Measurements from ENCODE around the gene JTB.
A peak's percentile ranks its signal among the peaks of the same experiment; 100 is the strongest.

JTB gene

DNA sequence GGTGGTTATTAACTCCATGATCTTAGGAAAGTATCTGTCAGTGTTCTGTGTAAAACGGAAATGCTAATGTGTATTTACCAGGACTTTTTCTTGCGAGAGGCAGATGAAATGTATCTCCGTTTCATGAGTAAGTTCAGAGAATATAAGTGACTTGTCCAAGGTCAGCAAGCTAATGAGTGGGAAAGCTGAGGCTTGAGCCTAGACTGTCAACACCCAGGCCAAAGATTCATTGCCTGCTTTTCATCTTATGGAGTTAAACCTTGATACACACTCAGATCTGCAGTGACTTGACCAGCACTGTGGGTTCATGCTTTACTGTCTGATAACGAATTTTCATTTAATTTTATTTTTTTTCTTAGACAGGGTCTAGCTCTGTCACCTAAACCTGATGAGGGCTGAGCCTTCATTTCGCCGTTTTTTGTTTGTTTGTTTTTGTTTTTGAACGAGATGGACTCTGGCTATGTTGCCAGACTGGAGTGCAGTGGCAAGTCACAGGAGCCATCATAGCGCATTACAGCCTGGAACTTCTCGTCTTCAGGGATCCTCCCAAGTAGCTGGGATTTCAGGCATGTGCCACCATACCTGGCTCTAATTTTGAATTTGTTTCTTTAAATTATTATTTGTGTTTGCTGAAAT, 918 bp upstream of the JTB start:
- no peak for DNase-seq (ENCODE audit: low spot score)

DNA sequence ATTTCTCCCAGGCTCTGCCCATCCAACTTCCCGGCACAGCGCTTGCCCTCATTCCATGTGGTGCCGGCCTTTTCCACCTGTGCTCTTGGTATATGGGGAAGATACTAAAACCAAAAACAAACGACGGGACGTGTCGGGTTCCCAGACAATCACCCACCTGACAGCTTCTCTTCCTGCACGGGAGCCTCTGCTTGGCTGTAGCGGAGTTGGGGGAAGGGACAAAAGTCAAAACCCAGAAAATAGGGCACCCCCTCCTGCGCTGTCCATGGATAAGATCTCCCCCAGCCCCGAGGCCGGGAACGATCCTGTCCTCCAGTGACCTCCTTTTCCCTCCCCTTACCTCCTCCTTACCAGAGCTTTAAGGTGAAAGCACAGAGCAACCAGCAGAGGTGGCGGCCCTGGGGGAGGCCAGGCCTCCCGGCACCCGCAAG, 640 bp downstream of the JTB start:
- no peak for DNase-seq (ENCODE audit: low spot score)

DNA sequence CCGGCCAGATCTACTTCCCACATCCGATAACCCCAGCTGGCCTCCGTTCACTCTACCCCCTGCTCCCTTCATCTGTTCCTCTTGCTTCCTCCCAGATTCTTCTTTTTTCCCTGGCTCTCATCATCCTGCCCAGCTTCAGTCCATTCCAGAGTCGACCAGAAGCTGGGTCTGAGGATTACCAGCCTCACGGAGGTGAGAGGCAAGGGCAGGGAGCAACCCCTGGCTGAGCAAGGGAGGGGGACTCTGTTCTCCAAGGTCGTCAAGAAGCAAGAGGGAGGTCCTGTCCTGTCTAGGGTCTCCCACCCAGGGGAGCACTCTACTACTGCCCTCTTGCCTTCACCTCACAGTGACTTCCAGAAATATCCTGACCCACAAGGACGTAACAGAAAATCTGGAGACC, 3.9 kb downstream of the JTB start:
- no peak for DNase-seq (ENCODE audit: low spot score)

DNA sequence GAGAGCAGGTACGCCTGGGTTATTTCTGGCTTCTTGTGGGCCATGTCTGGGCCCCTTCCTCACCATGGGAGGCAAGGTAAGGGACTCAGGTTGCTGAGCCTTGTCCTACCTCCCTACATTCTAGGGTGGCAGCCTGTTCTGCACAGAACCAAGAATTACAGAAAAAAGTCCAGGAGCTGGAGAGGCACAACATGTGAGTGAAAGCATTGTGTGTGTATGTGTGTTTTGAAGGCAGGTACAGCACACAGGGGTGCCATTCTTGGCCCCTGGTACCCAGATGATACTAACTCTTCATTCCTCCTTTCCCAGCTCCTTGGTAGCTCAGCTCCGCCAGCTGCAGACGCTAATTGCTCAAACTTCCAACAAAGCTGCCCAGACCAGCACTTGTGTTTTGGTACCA, 4.4 kb downstream of the JTB start:
- no peak for DNase-seq (ENCODE audit: low spot score)

DNA sequence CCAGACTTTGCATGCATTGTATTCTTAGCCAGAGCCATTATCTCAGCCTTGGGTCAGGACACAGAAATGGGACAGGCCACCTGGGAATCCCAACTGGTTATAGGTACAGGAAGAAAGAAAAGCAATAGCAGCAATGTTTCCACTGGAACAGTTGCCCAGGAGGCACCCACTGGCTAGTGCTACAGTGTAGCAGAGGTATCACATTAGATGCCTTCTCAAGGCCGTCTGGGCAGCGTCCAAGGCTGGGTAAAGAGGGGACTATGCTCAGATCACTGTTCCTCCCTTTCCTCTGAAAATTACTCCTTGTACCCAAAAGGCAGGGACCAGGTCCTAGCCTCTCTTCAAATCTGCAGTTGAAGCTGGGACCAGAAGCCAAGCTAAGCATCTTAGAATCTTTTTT, 7.1 kb downstream of the JTB start:
- no peak for DNase-seq (ENCODE audit: low spot score)

DNA sequence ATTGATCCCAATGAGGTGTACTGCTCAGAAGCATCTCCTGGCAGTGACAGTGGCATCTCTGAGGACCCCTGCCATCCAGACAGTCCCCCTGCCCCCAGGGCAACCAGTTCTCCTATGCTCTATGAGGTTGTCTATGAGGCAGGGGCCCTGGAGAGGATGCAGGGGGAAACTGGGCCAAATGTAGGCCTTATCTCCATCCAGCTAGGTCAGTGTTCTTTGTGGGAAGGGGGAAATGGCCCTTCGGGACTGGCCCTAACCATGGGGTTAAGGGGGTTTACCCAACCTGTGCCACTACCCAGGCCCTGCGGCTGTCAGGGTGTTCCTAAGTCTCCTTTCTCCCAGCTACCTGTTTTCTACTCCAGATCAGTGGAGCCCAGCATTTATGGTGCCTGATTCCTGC, 8.5 kb downstream of the JTB start:
- no peak for DNase-seq (ENCODE audit: low spot score)

DNA sequence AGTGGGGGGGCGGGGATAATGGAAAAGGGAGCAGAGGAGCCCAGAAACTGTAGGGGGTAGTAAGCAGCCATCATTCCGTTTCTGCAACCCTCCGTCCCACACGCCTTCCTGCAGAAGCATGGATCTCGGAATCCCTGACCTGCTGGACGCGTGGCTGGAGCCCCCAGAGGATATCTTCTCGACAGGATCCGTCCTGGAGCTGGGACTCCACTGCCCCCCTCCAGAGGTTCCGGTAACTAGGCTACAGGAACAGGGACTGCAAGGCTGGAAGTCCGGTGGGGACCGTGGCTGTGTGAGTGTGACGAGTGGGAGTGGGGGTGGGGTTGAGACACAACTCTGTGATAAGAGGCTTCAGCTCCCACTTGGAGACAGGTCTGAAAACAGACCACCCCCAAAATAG, 9.1 kb downstream of the JTB start:
- no peak for DNase-seq (ENCODE audit: low spot score)

DNA sequence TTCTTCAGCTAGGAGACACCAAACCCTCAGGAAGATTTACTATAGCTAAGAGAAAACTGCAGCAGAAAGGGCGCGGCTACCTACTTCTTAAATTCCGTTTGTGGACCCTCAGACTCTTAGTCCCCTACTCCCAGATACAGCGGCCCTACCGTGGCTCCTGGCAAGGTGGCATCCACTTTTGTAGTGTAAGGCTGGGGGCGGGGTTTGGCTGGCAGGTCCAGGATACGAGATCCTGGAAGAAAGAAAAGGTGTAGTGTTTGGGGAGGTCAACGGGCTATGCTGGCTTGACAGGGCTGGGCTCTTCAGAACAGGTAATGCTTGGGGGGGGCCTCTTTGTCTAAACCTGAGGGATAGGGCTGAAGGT, 9.5 kb downstream of the JTB start:
- DNase-seq (ENCODE audit: low spot score): no peak

DNA sequence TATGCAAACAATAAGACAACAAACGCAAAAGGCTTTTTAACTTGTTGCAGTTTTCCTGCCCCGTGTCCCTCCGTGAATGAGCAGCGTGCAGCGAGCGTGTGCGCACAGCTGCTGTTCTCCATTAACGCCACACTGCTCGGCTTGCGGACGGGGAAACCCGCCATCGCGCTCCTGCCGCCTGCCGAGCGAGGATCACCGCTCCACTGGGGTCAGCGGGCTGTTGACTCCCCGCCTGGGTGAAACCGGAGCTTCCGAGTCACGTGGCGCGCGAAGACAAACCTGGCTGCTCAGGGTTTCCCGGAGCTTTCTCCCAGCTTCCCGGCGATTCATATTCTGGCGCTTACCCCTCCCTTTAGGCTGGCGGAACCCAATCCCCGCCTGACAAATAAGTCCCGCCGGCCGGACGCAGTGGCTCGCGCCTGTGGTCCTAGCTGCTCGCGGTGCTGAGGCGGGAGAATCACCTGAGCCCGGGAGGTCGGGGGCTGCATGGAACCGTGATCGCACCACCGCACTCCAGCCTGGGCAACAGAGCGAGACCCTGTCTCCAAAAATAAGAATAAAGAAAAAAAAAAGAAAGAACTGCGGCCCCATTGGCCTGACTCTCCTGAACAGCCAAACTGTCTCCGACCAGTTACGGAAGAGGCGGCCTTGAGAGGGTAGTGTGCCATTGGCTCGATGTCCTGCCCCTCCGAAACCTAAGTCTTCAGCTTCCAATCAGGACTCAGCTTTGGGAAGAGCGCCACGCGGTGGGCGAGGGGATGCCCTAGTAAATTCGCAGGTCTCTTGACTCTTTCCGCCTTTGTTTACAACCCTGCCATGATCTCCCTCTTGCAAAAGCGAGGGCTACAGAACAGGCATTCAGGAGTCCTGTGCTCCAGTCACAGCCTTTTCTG, 10.1 kb downstream of the JTB start, which contains the start of gene CREB3L4:
CREB3L4 (plus strand) TSS at position 796 of the 893 bp plus-strand sequence. CDS start 624 bp downstream, outside the sequence.
- DNase-seq (ENCODE audit: low spot score): peak; percentile 89

DNA sequence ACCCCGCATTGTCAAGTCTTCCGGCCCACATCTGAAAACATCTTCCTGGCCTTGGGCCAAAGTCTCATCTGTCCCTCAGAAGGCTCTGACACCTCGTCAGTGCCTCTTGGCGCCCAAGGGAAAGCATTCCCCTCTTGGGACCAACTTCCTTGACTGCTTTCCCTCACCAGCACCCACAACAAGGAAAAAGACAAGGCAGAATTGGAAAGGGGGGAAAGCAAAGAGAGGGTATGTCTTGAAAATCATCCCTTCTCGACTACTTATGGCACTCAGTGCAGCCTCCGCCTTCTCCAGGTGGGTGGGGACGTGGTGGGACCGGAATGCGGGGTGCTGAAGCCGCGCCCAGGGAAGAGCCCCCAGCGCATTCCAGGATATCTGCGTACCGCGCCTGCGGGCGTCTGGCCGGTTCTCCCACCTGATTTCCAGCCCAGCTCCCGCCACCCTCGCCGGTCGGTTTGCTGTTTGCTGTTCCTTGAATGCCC, 13.6 kb downstream of the JTB start:
- DNase-seq (ENCODE audit: low spot score): no peak

DNA sequence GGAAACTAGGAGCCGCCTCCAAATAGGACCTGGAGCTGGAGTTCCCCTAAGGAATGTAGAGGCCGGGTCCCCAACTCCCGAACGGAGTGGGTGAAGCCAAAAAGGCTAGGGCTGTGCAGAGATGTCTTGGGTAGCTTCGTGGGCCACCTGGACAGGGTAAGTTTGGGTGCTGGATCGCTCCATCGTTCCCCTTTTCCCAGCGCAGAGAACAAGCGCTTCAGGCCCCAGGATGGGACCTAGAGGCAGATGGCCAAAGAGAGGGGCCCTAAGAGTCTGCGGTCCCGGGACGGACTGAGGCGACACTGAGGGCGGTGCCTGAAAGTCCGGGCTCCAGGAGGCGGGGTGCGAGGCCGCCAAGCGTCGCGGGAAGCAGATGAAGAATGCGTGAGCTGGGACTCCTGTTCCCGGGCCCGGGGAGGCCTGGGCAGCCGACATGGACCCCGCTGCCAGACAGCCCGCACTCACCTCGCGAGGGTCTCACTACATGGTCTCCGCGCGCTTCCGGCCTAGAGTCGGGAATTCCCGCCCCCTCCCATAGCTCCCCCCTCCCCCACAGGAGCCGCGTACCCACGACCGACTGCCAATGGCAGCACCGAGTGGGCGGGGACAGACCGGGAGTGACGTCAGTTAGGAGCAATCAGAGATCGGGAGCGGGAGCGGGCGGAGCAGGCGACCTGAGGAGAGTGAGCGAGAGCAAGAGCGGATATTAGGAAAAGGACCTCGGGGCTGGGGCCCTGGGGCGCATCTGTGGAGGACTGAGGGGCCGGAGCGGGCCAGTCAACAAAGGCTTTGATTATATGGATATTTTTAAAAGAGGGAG, 14.2 kb downstream of the JTB start, which contains the start of gene SLC39A1:
SLC39A1 (minus strand) TSS at position 508 of the 820 bp plus-strand sequence. CDS start 822 bp downstream, outside the sequence.
- DNase-seq (ENCODE audit: low spot score): peak; percentile 91

DNA sequence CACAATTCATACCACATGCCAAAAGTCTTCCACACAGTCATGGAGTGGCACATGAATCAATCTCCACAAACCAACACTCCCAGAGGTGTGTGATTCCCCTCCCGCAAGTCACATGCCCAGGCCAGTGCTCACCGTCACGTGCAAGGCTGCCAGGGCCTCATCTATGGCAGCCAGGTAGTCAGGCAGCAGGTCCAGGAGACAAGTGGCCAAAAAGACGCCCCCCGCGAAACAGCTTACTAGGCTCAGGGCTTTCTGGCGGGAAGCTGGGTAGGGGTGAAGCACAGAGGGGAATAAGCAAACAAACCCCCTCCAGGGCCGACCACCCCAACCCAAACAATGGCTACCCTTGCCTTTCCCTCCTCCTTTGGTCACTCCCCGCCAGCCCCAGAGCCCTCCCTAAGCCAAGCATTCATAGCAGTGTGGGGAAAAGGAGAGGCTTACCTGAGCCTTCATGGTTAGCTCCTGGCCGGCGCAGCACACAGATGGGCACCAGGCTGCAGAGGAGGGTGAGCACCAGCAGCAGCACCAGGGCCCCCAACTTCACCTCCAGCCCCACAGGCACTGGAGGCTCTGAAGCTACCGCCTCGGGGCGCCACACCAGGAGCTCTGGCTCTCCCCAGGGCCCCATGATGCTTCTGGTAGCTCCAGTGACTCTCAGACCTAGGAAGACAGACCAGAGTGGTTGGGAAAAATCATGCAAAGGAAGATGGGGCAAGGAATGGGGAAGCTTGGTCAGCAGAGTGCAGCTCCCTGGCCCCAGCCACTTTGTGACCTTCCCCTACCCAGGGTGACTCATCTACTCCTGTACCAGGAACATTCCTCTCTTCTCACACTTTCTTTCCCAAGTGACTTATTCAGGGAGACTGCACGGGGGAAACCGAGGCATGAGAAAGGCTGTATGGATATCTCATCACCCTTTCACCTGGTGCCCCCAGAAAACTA, 15.1 kb downstream of the JTB start:
- no peak for DNase-seq (ENCODE audit: low spot score)

DNA sequence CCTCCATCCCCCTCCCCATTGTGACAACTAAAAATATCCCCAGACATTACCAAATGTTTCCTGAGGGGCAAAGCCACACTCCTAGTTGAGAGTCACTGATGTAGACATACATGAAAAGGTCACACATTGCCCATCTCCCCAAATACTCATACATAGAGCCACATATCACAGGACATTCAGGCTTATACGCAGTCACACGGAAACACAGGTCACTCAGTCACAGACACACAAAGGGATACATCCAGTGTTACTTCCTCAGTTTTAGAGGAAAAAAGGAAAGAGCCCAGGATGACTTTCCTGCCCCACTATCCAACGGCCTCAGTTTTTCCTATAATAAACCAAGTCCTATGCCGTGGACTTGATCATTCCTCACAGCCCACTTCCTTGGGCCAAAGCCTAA, 16.1 kb downstream of the JTB start:
- no peak for DNase-seq (ENCODE audit: low spot score)

DNA sequence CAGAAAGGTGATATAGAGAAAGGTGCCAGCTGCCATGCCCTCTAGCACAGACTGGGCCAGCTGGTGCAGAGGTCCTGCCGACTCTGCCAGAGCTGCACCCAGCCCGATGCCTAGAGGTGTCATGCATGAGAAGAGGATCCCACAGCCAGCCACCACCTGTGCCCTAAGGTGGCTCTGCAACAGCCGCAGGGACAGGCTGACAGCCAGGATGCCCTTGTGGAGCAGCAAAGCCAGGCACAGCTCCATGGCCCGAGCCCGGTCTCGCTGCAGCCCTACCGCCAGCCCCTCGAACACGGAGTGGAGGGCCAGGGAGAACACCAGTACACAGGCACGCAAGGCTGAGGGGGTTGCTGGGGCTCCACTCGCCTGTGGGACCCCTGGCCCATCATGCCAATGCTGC, 17.3 kb downstream of the JTB start:
- no peak for DNase-seq (ENCODE audit: low spot score)

DNA sequence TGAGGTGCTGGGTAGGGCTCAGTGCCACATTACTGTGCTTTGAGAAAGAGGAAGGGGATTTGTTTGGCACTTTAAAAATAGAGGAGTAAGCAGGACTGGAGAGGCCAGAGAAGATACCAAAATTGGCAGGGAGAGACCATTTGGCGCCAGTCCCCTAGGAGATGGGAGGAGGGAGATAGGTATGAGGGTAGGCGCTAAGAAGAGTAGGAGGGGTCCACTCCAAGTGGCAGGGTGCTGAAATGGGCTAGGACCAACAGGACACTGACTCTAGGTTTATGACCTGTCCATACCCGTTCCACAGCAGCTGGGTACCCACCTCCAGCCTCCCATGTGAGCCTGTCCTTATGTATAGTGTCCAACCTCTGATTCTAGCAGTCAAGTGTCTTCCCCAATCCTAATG, 18.0 kb downstream of the JTB start:
- DNase-seq (ENCODE audit: low spot score): no peak

DNA sequence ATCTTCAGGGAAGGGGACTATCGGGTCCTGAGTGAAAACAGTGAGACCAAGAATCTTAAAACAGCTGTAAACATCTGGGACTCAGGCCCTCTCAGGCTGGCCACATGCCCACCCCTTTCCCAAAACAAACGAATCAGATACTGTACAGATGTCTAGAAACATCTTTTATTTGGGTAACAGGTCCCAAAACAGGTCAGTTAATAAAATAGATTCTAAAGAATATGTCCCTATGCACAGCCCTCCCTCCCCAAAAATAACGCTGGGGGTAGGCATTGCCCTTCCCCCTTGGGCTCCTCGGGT, 18.6 kb downstream of the JTB start:
- DNase-seq (ENCODE audit: low spot score): no peak

DNA sequence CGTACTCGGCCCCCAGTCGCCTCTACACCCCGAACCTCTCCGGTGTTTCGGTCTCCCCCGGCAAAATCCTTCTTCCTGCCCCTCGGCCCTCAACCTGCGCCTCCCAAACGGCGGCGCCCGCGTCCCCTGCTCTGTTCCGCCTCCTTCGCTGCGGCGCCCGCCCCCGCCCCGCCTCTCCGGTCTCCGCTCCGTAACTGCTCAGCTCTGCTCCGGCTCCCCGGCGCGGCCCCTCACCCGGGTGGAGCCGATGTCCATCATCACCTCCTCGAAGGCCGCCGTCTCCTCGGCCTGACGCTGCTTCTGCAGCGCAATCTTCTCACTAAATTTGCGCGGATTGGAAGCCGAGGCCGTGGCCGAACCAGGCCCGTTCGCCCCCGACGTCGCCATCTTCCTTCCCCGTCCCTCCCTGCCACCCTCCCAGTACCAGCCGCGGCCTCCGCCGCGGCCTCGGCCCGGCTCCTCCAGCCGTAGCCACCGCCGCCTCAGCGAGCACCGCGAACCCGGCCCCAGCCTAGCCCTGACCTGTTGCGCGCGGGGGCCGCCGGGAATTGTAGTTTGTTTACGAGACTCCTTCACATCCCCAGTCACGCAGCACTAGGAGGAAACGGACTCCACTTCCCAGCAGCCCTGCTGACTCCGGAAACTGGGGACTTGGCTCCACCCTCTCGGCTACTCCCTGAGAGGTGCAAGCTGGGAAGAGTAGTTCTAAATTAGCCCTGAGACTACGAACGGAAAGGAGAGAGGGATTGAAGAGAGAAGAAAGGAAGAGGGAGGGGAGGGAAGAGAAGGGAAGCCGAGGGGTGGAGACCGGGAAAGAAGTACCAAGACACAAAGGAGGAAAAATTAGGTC, 19.1 kb downstream of the JTB start, which contains the start of gene CRTC2:
CRTC2 (minus strand) TSS at position 502 of the 850 bp plus-strand sequence; CDS start at position 387, 115 bp downstream.
- peak; percentile 97 for DNase-seq (ENCODE audit: low spot score)

DNA sequence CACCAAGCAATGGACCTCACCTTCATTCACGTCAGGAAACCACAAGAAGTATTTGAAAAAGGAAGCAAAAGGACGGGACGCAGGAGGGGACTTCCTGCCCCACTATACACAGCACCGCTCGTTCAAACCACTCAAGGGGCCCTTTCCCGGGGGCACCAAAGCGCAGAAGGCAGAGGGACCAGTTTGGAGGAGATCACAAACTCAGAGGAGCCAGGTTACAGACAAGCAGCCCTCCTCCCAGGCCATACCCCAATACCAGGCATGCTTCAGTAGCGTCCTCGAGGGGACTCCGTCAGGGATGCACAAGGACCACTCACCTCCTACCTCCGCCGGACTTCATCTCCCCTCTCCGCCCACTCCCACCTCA, 19.7 kb downstream of the JTB start:
- DNase-seq (ENCODE audit: low spot score): peak; percentile 39

DNA sequence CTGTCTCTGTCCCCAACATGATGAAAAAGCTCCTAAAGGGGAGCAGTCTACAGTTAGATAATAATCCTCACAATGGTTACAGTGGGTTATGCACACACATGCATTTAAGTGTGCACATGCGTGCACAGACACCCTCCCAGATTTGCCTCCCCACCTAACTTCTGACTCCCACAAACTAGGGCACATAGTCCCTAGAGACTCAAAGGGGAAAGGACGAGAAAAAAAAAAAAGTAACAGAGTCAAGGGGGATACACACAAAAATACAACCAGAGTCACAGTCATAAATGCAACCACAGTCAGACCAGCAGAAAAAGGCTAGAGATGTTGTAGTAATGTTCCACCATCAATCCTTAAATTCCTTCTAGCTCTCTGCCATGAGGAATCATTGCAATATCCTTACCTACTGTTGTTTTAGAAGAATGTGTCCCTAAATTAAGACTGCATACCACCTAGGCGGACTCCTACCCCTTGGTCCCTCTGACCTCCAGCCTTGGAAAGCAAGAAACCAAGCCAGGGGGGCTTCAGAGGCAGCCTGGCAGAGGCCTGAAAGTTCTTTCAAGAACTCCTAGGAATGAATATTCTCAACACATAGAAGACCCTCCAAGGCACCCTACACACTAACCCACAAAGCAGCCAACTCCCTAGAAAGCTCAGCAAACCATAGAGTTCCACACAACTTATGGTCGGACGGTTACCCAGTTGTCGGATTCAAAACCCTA, 20.3 kb downstream of the JTB start:
- no peak for DNase-seq (ENCODE audit: low spot score)

DNA sequence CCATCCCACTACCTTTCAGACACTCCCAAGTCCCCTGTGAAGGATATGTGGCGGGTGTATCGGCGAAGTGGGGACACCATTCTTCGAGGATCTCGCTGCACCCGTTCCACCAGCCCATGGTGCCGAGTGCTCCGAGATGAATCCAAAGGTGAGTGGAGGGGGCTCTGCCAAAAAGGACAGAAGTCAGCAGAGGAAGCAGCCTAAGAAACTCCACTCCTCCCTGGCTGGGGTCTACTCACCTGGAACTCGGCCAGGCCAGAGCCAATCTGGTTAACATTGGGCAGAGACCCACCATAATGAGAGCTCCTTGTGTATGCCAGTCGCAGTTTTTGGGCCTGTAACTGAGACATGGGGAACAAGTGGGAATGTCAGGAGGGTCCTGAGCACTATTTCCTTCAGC, 22.6 kb downstream of the JTB start:
- no peak for DNase-seq (ENCODE audit: low spot score)

Data from CD4-positive, alpha-beta T cell treated with Interleukin-15 for 4 hours (primary cell).